HepG2 (cell line): Measurements from ENCODE around the gene ZER1. TPM values are rescaled to one million over a fixed set of nuclear protein-coding genes. Genes with fewer than 3 reads are reported as not detected.

Source experiments
- KLF11 ChIP-seq: IDR thresholded peaks from 2 replicates; pipeline ENCODE4 v1.6.1; 2016; ENCODE audit warnings: missing compliant biosample characterization
- MBNL3 ChIP-seq: fragments of 250-450 bp; sonication (Bioruptor Pico); conservative IDR thresholded peaks from 2 replicates; pipeline ENCODE4 v1.8.0; 2022; ENCODE audit warnings: mild to moderate bottlenecking, inconsistent platforms
- MYNN ChIP-seq: sonication (generic); formaldehyde crosslinking; IDR thresholded peaks from 2 replicates; pipeline ENCODE4 v1.4.0; 2020; ENCODE audit warnings: mild to moderate bottlenecking, low read depth, missing genetic modification reagents
- NONO ChIP-seq, 2 experiments: fragments of 450-650 bp in 1 of 2; sonication (generic) in 1 of 2; formaldehyde crosslinking in 1 of 2; IDR thresholded peaks in 1 of 2; conservative IDR thresholded peaks in 1 of 2; 2 replicates each; pipeline versions ENCODE4 v1.6.1 to v1.8.0; 2017 to 2022; ENCODE audit warnings: mild to moderate bottlenecking in 1 of 2, missing genetic modification reagents in 1 of 2, moderate library complexity in 1 of 2
- PLRG1 ChIP-seq: fragments of 450-650 bp; conservative IDR thresholded peaks from 2 replicates; pipeline ENCODE4 v1.6.1; 2016
- RAD51 ChIP-seq: fragments of 450-650 bp; IDR thresholded peaks from 2 replicates; pipeline ENCODE4 v1.6.1; 2016; ENCODE audit warnings: borderline replicate concordance
- RNF2 ChIP-seq: fragments of 450-650 bp; conservative IDR thresholded peaks from 2 replicates; pipeline ENCODE4 v1.6.1; 2016; ENCODE audit warnings: low read depth
- TBL1XR1 ChIP-seq: fragments of 150-350 bp; IDR thresholded peaks from 2 replicates; pipeline ENCODE4 v1.6.1; 2014; ENCODE audit warnings: borderline replicate concordance, low read length; ENCODE audit not compliant: partially characterized antibody
- TBX2 ChIP-seq: sonication (generic); formaldehyde crosslinking; IDR thresholded peaks from 2 replicates; pipeline ENCODE4 v1.5.0; 2020; ENCODE audit warnings: missing genetic modification reagents, mild to moderate bottlenecking, borderline replicate concordance
- ZNF282 ChIP-seq: fragments of 450-650 bp; IDR thresholded peaks from 2 replicates; pipeline ENCODE4 v1.6.1; 2018; ENCODE audit not compliant: partially characterized antibody
- ZNF292 ChIP-seq: sonication (generic); formaldehyde crosslinking; IDR thresholded peaks from 2 replicates; pipeline ENCODE4 v1.8.1; 2022; ENCODE audit warnings: mild to moderate bottlenecking, low read depth, missing genetic modification reagents, borderline replicate concordance
- ZNF614 ChIP-seq: IDR thresholded peaks from 2 replicates; pipeline ENCODE4 v1.6.1; 2018; ENCODE audit warnings: missing biosample characterization, missing genetic modification reagents, inconsistent platforms, borderline replicate concordance
- ZNF703 ChIP-seq: sonication (generic); formaldehyde crosslinking; IDR thresholded peaks from 2 replicates; pipeline ENCODE4 v1.5.1; 2020; ENCODE audit warnings: missing genetic modification reagents, mild to moderate bottlenecking, moderate library complexity, borderline replicate concordance
- ZSCAN9 ChIP-seq: IDR thresholded peaks from 2 replicates; pipeline ENCODE4 v1.6.1; 2016; ENCODE audit warnings: borderline replicate concordance
- polyA plus RNA-seq, 8 experiments: library from polyadenylated mRNA; depleted of rRNA in 3 of 8; stranded (reverse) in 7 of 8; unstranded in 1 of 8; fragments of >200 nt; fragmentation: Illumina TruSeq in 4 of 8; extraction: Trizol in 4 of 8; gene quantifications; 2 replicates each; pipeline versions ENCODE4 v1.2.1 to v1.2.3, GENCODE V29; 2011 to 2016; ENCODE audit warnings: low read depth in 4 of 8, missing spikeins in 1 of 8, mixed read lengths in 1 of 8; ENCODE audit not compliant: insufficient read depth in 1 of 8
- total RNA-seq, 5 experiments: library from RNA; depleted of rRNA; stranded (reverse); fragments of >200 nt; fragmentation: Illumina TruSeq; extraction: Trizol; gene quantifications; 2 replicates each; pipeline ENCODE4 v1.2.3, GENCODE V29; 2016; ENCODE audit warnings: low read depth in 1 of 5
- TF ChIP-seq, protein P1 (sequence below): sonication (generic); formaldehyde crosslinking; IDR thresholded peaks from one replicate; pipeline ENCODE4 v1.5.1; 2020; ENCODE audit warnings: mild to moderate bottlenecking, missing genetic modification reagents; ENCODE audit errors: not compliant biosample characterization
- TF ChIP-seq, protein P2 (sequence below): sonication (generic); formaldehyde crosslinking; IDR thresholded peaks from 2 replicates; pipeline ENCODE4 v1.4.0; 2020; ENCODE audit warnings: missing genetic modification reagents, borderline replicate concordance

ZER1 gene
- total and polyA plus RNA-seq, 2 of the 13 experiments (the other 11 are each of a cell fraction or from before 2014, with no cell fraction given) = 7.7 to 40.0 TPM

DNA sequence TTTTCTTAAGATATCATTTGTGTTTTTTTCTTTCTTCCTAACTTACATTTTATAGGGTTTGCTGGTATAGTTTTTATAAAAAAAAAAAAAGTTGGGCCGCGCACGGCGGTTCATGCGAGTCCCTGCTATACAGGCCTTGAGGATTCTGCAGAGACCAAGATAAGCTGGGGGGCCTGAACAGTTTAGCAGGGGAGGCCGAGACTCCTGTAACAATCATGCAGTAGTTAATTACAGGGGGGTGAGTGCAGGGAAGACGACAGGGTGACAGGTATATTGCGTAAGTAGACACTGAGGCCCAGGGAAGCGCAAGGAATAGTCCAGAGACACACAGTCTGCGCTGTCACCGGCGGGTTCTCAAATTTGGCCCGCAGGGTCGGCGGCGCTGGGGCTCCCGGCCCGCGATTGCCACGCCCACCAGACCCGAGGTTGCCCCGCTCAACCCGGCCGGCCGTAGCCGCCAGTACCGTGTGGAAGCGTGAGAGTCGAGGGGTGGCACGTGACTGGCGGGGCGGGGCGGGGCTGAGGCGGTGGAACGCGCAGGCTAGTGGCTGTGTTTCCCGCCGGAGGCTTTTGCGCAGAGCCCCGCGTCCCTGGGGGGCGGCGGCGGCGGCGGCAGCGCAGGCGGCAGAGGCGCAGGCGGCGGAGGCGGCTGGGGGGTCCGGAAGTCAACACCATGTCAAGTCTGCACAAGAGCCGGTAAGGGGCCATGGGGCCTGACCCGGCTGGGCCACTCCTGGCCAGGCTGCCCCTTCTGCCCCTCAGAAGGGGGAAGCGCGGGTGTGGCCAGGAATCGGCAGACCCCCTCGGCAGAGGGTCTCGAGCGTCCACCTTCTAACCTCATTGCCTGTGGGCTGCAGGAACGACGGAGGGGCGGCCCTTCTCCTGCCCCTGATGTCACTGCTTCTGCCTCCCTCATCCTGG lies 15.2 kb upstream of the ZER1 start, which contains the start of gene TBC1D13 (continued):
- TF ChIP-seq, protein P1, sequence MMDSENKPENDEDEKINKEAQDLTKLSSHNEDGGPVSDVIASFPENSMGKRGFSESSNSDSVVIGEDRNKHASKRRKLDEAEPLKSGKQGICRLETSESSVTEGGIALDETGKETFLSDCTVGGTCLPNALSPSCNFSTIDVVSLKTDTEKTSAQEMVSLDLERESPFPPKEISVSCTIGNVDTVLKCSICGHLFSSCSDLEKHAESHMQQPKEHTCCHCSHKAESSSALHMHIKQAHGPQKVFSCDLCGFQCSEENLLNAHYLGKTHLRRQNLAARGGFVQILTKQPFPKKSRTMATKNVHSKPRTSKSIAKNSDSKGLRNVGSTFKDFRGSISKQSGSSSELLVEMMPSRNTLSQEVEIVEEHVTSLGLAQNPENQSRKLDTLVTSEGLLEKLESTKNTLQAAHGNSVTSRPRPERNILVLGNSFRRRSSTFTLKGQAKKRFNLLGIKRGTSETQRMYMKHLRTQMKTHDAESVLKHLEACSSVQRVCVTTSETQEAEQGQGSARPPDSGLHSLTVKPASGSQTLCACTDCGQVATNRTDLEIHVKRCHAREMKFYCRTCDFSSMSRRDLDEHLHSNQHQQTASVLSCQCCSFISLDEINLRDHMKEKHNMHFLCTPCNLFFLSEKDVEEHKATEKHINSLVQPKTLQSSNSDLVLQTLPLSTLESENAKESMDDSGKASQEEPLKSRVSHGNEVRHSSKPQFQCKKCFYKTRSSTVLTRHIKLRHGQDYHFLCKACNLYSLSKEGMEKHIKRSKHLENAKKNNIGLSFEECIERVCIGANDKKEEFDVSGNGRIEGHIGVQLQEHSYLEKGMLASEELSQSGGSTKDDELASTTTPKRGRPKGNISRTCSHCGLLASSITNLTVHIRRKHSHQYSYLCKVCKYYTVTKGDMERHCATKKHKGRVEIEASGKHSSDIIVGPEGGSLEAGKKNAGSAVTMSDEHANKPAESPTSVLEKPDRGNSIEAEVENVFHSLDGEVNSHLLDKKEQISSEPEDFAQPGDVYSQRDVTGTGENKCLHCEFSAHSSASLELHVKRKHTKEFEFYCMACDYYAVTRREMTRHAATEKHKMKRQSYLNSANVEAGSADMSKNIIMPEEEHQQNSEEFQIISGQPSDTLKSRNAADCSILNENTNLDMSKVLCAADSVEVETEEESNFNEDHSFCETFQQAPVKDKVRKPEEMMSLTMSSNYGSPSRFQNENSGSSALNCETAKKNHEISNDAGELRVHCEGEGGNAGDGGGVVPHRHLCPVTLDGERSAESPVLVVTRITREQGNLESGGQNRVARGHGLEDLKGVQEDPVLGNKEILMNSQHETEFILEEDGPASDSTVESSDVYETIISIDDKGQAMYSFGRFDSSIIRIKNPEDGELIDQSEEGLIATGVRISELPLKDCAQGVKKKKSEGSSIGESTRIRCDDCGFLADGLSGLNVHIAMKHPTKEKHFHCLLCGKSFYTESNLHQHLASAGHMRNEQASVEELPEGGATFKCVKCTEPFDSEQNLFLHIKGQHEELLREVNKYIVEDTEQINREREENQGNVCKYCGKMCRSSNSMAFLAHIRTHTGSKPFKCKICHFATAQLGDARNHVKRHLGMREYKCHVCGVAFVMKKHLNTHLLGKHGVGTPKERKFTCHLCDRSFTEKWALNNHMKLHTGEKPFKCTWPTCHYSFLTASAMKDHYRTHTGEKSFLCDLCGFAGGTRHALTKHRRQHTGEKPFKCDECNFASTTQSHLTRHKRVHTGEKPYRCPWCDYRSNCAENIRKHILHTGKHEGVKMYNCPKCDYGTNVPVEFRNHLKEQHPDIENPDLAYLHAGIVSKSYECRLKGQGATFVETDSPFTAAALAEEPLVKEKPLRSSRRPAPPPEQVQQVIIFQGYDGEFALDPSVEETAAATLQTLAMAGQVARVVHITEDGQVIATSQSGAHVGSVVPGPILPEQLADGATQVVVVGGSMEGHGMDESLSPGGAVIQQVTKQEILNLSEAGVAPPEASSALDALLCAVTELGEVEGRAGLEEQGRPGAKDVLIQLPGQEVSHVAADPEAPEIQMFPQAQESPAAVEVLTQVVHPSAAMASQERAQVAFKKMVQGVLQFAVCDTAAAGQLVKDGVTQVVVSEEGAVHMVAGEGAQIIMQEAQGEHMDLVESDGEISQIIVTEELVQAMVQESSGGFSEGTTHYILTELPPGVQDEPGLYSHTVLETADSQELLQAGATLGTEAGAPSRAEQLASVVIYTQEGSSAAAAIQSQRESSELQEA (CRISPR knock-in tag) = peak; percentile 84
- TF ChIP-seq TBX2 (CRISPR knock-in tag) = peak; percentile 95
- no peak for TF ChIP-seq ZNF282
- TF ChIP-seq MYNN (CRISPR knock-in tag) = peak; percentile 84; the same call in 1 of the 2 replicates
- no peak for TF ChIP-seq PLRG1
- TF ChIP-seq NONO (IDR thresholded peaks at IDR 0.05) = no peak
- TF ChIP-seq NONO (CRISPR knock-in tag; conservative IDR thresholded peaks at IDR 0.05) = peak; percentile 96
- TF ChIP-seq TBL1XR1 = no peak
- no peak for TF ChIP-seq ZNF292 (CRISPR knock-in tag)
- TF ChIP-seq ZNF703 = peak; percentile 70; the same call in 1 of the 2 replicates
- peak; percentile 75; the same call in 1 of the 2 replicates for TF ChIP-seq RNF2
- peak; percentile 92; the same call in 1 of the 2 replicates for TF ChIP-seq ZNF614 (CRISPR knock-in tag)
- TF ChIP-seq MBNL3 (CRISPR knock-in tag) = no peak
- peak; percentile 67; the same call in 1 of the 2 replicates for TF ChIP-seq KLF11 (CRISPR knock-in tag)
- TF ChIP-seq RAD51 = peak; percentile 72
- TF ChIP-seq, protein P2, sequence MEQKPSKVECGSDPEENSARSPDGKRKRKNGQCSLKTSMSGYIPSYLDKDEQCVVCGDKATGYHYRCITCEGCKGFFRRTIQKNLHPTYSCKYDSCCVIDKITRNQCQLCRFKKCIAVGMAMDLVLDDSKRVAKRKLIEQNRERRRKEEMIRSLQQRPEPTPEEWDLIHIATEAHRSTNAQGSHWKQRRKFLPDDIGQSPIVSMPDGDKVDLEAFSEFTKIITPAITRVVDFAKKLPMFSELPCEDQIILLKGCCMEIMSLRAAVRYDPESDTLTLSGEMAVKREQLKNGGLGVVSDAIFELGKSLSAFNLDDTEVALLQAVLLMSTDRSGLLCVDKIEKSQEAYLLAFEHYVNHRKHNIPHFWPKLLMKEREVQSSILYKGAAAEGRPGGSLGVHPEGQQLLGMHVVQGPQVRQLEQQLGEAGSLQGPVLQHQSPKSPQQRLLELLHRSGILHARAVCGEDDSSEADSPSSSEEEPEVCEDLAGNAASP (CRISPR knock-in tag) = peak; percentile 88
- TF ChIP-seq ZSCAN9 (CRISPR knock-in tag) = peak; percentile 90
